ENCODE results near the gene TAF6L.

TAF6L gene

GRCh38 chr11:62786318-62787004, 15.3 kb downstream of the TAF6L start:
- Mint-ChIP-seq H3K36me3 (ENCODE audit: low read depth) (peaks cover 32% of the 10 kb centered on the region), H3K4me1 (ENCODE audit: low read depth) (peaks cover 34% of the 10 kb centered on the region), H3K9me3 (no peaks in the 10 kb centered on the region), H3K27me3 (ENCODE audit: low read depth) (no peaks in the 10 kb centered on the region), H3K27ac (peak overlapping the region; percentile 87), H3K4me3 (peak overlapping the region; percentile 86)

GRCh38 chr11:62787005-62787759, 16.0 kb downstream of the TAF6L start, which contains the start of gene TMEM179B:
TMEM179B (plus strand) TSS chr11:62787402; CDS start chr11:62787432, 30 bp downstream.
- Mint-ChIP-seq H3K36me3 (ENCODE audit: low read depth) (peaks cover 34% of the 10 kb centered on the region), H3K27me3 (ENCODE audit: low read depth) (no peaks in the 10 kb centered on the region), H3K4me3 (peak within 1 kb of the TSS; percentile 93), H3K27ac (peak within 1 kb of the TSS; percentile 93), H3K4me1 (ENCODE audit: low read depth) (peaks cover 38% of the 10 kb centered on the region), H3K9me3 (no peaks in the 10 kb centered on the region)

- H3K27ac Mint-ChIP-seq = peak overlapping the region; percentile 70
- peak overlapping the region; percentile 93 for H3K4me3 Mint-ChIP-seq
- H3K9me3 Mint-ChIP-seq = no peaks in the 10 kb centered on the region
- H3K27me3 Mint-ChIP-seq (ENCODE audit: low read depth) = no peaks in the 10 kb centered on the region
- H3K36me3 Mint-ChIP-seq (ENCODE audit: low read depth) = peaks cover 39% of the 10 kb centered on the region
- H3K4me1 Mint-ChIP-seq (ENCODE audit: low read depth) = peaks cover 44% of the 10 kb centered on the region
Observed at GRCh38 chr11:62788991-62789390, 17.8 kb downstream of the TAF6L start.

- peaks cover 44% of the 10 kb centered on the region for H3K4me1 Mint-ChIP-seq (ENCODE audit: low read depth)
- H3K36me3 Mint-ChIP-seq (ENCODE audit: low read depth) = peaks cover 44% of the 10 kb centered on the region
- no peaks in the 10 kb centered on the region for H3K27me3 Mint-ChIP-seq (ENCODE audit: low read depth)
- H3K9me3 Mint-ChIP-seq = no peaks in the 10 kb centered on the region
- peak overlapping the region; percentile 70 for H3K27ac Mint-ChIP-seq
- peak overlapping the region; percentile 93 for H3K4me3 Mint-ChIP-seq
Observed at GRCh38 chr11:62789576-62789975, 18.4 kb downstream of the TAF6L start.

GRCh38 chr11:62791501-62792201, 20.5 kb downstream of the TAF6L start, which contains the start of gene TMEM223:
TMEM223 (minus strand) TSS chr11:62792006; CDS start chr11:62791994, 12 bp downstream.
- Mint-ChIP-seq H3K27me3 (ENCODE audit: low read depth) (no peaks in the 10 kb centered on the region), H3K27ac (peak within 1 kb of the TSS; percentile 90), H3K36me3 (ENCODE audit: low read depth) (peaks cover 59% of the 10 kb centered on the region), H3K4me3 (peak within 1 kb of the TSS; percentile 93), H3K4me1 (ENCODE audit: low read depth) (peaks cover 37% of the 10 kb centered on the region), H3K9me3 (no peaks in the 10 kb centered on the region)

GRCh38 chr11:62792202-62792575, 21.0 kb downstream of the TAF6L start:
- Mint-ChIP-seq H3K27ac (peak overlapping the region; percentile 90), H3K4me3 (peak overlapping the region; percentile 93), H3K27me3 (ENCODE audit: low read depth) (no peaks in the 10 kb centered on the region), H3K36me3 (ENCODE audit: low read depth) (peaks cover 58% of the 10 kb centered on the region), H3K9me3 (no peaks in the 10 kb centered on the region), H3K4me1 (ENCODE audit: low read depth) (peaks cover 37% of the 10 kb centered on the region)

GRCh38 chr11:62794201-62794775, 23.1 kb downstream of the TAF6L start:
- Mint-ChIP-seq H3K27me3 (ENCODE audit: low read depth) (no peaks in the 10 kb centered on the region), H3K27ac (no peak overlapping the region), H3K9me3 (no peaks in the 10 kb centered on the region), H3K36me3 (ENCODE audit: low read depth) (peaks cover 61% of the 10 kb centered on the region), H3K4me1 (ENCODE audit: low read depth) (peaks cover 27% of the 10 kb centered on the region), H3K4me3 (no peak overlapping the region)

- Mint-ChIP-seq H3K27ac (no peak overlapping the region), H3K27me3 (ENCODE audit: low read depth) (no peaks in the 10 kb centered on the region), H3K4me3 (no peak overlapping the region), H3K4me1 (ENCODE audit: low read depth) (peaks cover 12% of the 10 kb centered on the region), H3K9me3 (no peaks in the 10 kb centered on the region), H3K36me3 (ENCODE audit: low read depth) (peaks cover 56% of the 10 kb centered on the region)
Observed at GRCh38 chr11:62796281-62796680, 25.1 kb downstream of the TAF6L start.

GRCh38 chr11:62799486-62799885, 28.3 kb downstream of the TAF6L start:
- peaks cover 12% of the 10 kb centered on the region for H3K4me1 Mint-ChIP-seq (ENCODE audit: low read depth)
- H3K27me3 Mint-ChIP-seq (ENCODE audit: low read depth) = no peaks in the 10 kb centered on the region
- H3K4me3 Mint-ChIP-seq = no peak overlapping the region
- H3K36me3 Mint-ChIP-seq (ENCODE audit: low read depth) = peaks cover 58% of the 10 kb centered on the region
- no peaks in the 10 kb centered on the region for H3K9me3 Mint-ChIP-seq
- no peak overlapping the region for H3K27ac Mint-ChIP-seq

GRCh38 chr11:62801071-62801470, 29.9 kb downstream of the TAF6L start:
- no peaks in the 10 kb centered on the region for H3K9me3 Mint-ChIP-seq
- H3K4me1 Mint-ChIP-seq (ENCODE audit: low read depth) = peaks cover 12% of the 10 kb centered on the region
- peaks cover 47% of the 10 kb centered on the region for H3K36me3 Mint-ChIP-seq (ENCODE audit: low read depth)
- H3K27ac Mint-ChIP-seq = no peak overlapping the region
- no peak overlapping the region for H3K4me3 Mint-ChIP-seq
- H3K27me3 Mint-ChIP-seq (ENCODE audit: low read depth) = no peaks in the 10 kb centered on the region

- H3K36me3 Mint-ChIP-seq (ENCODE audit: low read depth) = peaks cover 29% of the 10 kb centered on the region
- H3K9me3 Mint-ChIP-seq = no peaks in the 10 kb centered on the region
- no peaks in the 10 kb centered on the region for H3K27me3 Mint-ChIP-seq (ENCODE audit: low read depth)
- H3K27ac Mint-ChIP-seq = peak overlapping the region; percentile 94
- H3K4me1 Mint-ChIP-seq (ENCODE audit: low read depth) = peaks cover 18% of the 10 kb centered on the region
- H3K4me3 Mint-ChIP-seq = peak overlapping the region; percentile 96
Observed at GRCh38 chr11:62804310-62805075, 33.3 kb downstream of the TAF6L start.

GRCh38 chr11:62805076-62805892, 34.1 kb downstream of the TAF6L start, which contains the start of gene NXF1:
NXF1 (minus strand) TSS chr11:62805440; CDS start chr11:62805356, 84 bp downstream.
- Mint-ChIP-seq H3K27me3 (ENCODE audit: low read depth) (no peaks in the 10 kb centered on the region), H3K9me3 (no peaks in the 10 kb centered on the region), H3K36me3 (ENCODE audit: low read depth) (peaks cover 24% of the 10 kb centered on the region), H3K4me1 (ENCODE audit: low read depth) (peaks cover 17% of the 10 kb centered on the region), H3K4me3 (peak within 1 kb of the TSS; percentile 96), H3K27ac (peak within 1 kb of the TSS; percentile 96)

GRCh38 chr11:62805961-62806441, 34.8 kb downstream of the TAF6L start:
- Mint-ChIP-seq H3K9me3 (no peaks in the 10 kb centered on the region), H3K4me1 (ENCODE audit: low read depth) (peaks cover 17% of the 10 kb centered on the region), H3K27me3 (ENCODE audit: low read depth) (no peaks in the 10 kb centered on the region), H3K4me3 (peak overlapping the region; percentile 96), H3K27ac (peak overlapping the region; percentile 96), H3K36me3 (ENCODE audit: low read depth) (peaks cover 21% of the 10 kb centered on the region)
